WERI-Rb-1 (cell line): ENCODE measurements around the gene STAMBPL1.

Experiments used
- DNase-seq: peaks from one replicate; pipeline ENCODE4 v3.0.0-alpha.2; 2020
- H3K27ac ChIP-seq: fragments of 250-450 bp; sonication (Bioruptor Pico); 2 replicates; pipeline ENCODE4 v1.5.1; 2020; ENCODE audit warnings: mild to moderate bottlenecking, moderate library complexity
- H3K27me3 ChIP-seq: fragments of 250-450 bp; sonication (Bioruptor Pico); 2 replicates; pipeline ENCODE4 v1.5.1; 2021; ENCODE audit warnings: mild to moderate bottlenecking, low read depth, moderate library complexity; ENCODE audit not compliant: insufficient read depth, severe bottlenecking
- H3K36me3 ChIP-seq: fragments of 250-450 bp; sonication (Bioruptor Pico); 2 replicates; pipeline ENCODE4 v1.5.1; 2020; ENCODE audit warnings: mild to moderate bottlenecking, moderate library complexity
- H3K4me3 ChIP-seq: 2 replicates; pipeline ENCODE4 v1.5.1; 2011; ENCODE audit warnings: low read depth, mild to moderate bottlenecking, control low read depth, low read length
- H3K9me3 ChIP-seq: fragments of 250-450 bp; sonication (Bioruptor Pico); 2 replicates; pipeline ENCODE4 v1.5.1; 2021; ENCODE audit warnings: mild to moderate bottlenecking, moderate library complexity; ENCODE audit not compliant: severe bottlenecking
- TF ChIP-seq, protein P1 (sequence below): IDR thresholded peaks from 2 replicates; pipeline ENCODE4 v1.5.1; 2011; ENCODE audit warnings: low read depth, mild to moderate bottlenecking, control low read depth, inconsistent platforms, low read length

The STAMBPL1 gene

DNA sequence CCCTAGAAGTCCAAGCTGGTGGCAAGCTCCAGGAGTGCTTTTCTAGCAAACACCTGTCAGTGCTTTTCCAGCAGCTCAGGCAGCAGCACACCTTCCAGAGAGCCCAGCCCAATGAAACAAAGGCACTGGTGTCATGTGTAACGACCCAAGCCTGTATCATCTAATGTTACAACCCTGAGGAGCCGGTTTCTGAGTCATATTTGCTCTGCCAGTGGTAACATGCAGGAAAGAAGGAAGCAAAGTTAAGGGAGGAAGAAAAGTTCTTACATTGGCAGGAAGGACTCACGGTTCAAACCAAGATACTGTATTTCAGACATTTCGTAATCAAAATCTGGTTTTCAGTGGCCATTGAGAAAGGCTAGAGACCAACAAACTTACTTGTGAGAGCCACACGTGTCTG, 28.3 kb upstream of the STAMBPL1 start, which contains the start of gene ANKRD22:
ANKRD22 (minus strand) TSS at position 139 of the 400 bp plus-strand sequence. CDS start 237 bp downstream, outside the sequence.
- TF ChIP-seq, protein P1, sequence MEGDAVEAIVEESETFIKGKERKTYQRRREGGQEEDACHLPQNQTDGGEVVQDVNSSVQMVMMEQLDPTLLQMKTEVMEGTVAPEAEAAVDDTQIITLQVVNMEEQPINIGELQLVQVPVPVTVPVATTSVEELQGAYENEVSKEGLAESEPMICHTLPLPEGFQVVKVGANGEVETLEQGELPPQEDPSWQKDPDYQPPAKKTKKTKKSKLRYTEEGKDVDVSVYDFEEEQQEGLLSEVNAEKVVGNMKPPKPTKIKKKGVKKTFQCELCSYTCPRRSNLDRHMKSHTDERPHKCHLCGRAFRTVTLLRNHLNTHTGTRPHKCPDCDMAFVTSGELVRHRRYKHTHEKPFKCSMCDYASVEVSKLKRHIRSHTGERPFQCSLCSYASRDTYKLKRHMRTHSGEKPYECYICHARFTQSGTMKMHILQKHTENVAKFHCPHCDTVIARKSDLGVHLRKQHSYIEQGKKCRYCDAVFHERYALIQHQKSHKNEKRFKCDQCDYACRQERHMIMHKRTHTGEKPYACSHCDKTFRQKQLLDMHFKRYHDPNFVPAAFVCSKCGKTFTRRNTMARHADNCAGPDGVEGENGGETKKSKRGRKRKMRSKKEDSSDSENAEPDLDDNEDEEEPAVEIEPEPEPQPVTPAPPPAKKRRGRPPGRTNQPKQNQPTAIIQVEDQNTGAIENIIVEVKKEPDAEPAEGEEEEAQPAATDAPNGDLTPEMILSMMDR: no peak
- Histone ChIP-seq H3K27ac (no peak within 1 kb of the TSS), H3K4me3 (no peak within 1 kb of the TSS), H3K27me3 (no peaks in the 10 kb centered on the region), H3K9me3 (no peaks in the 10 kb centered on the region), H3K36me3 (no peaks in the 10 kb centered on the region)
- no peak for DNase-seq

- TF ChIP-seq, protein P1: no peak
- Histone ChIP-seq H3K9me3 (no peaks in the 10 kb centered on the region), H3K27ac (no peak overlapping the region), H3K4me3 (no peak overlapping the region), H3K36me3 (no peaks in the 10 kb centered on the region), H3K27me3 (no peaks in the 10 kb centered on the region)
- DNase-seq: no peak
Observed at GRCh38 chr10:88852327-88852726, 27.7 kb upstream of the STAMBPL1 start.

GRCh38 chr10:88853155-88853881, 26.7 kb upstream of the STAMBPL1 start:
- Histone ChIP-seq H3K36me3 (no peaks in the 10 kb centered on the region), H3K27ac (no peak overlapping the region), H3K27me3 (no peaks in the 10 kb centered on the region), H3K9me3 (no peaks in the 10 kb centered on the region), H3K4me3 (no peak overlapping the region)
- DNase-seq: no peak
- TF ChIP-seq, protein P1: no peak

DNA sequence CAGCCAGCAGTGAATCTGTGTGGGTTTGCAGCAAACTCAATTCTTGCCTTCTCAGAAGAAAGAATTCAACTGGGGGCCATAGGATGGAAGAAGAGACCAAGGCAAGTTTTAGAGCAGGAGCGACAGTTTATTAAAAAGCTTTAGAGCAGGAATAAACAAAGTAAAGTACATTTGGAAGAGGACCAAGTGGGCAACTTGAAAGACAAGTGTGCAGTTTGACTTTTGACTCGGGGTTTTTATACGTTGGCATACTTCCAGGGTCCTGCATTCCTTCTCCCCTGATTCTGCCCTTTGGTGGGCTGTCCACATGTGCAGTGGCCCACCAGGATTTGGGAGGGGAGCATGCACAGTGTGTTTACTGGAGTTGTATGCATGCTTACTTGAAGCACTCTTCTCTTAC, 25.4 kb upstream of the STAMBPL1 start:
- Histone ChIP-seq H3K36me3 (no peaks in the 10 kb centered on the region), H3K9me3 (no peaks in the 10 kb centered on the region), H3K27ac (no peak overlapping the region), H3K27me3 (no peaks in the 10 kb centered on the region), H3K4me3 (no peak overlapping the region)
- DNase-seq: no peak
- TF ChIP-seq, protein P1: no peak

GRCh38 chr10:88857831-88858230, 22.2 kb upstream of the STAMBPL1 start:
- no peaks in the 10 kb centered on the region for H3K27me3 ChIP-seq
- TF ChIP-seq, protein P1: no peak
- no peak overlapping the region for H3K4me3 ChIP-seq
- H3K27ac ChIP-seq: no peak overlapping the region
- no peak for DNase-seq
- no peaks in the 10 kb centered on the region for H3K36me3 ChIP-seq
- H3K9me3 ChIP-seq: no peaks in the 10 kb centered on the region

- TF ChIP-seq, protein P1: no peak
- Histone ChIP-seq H3K27me3 (no peaks in the 10 kb centered on the region), H3K27ac (no peak overlapping the region), H3K4me3 (no peak overlapping the region), H3K36me3 (no peaks in the 10 kb centered on the region), H3K9me3 (no peaks in the 10 kb centered on the region)
- no peak for DNase-seq
Observed at GRCh38 chr10:88858491-88858890, 21.6 kb upstream of the STAMBPL1 start.
